ENCODE data around the gene DYNC1LI1.

Gene DYNC1LI1

DNA sequence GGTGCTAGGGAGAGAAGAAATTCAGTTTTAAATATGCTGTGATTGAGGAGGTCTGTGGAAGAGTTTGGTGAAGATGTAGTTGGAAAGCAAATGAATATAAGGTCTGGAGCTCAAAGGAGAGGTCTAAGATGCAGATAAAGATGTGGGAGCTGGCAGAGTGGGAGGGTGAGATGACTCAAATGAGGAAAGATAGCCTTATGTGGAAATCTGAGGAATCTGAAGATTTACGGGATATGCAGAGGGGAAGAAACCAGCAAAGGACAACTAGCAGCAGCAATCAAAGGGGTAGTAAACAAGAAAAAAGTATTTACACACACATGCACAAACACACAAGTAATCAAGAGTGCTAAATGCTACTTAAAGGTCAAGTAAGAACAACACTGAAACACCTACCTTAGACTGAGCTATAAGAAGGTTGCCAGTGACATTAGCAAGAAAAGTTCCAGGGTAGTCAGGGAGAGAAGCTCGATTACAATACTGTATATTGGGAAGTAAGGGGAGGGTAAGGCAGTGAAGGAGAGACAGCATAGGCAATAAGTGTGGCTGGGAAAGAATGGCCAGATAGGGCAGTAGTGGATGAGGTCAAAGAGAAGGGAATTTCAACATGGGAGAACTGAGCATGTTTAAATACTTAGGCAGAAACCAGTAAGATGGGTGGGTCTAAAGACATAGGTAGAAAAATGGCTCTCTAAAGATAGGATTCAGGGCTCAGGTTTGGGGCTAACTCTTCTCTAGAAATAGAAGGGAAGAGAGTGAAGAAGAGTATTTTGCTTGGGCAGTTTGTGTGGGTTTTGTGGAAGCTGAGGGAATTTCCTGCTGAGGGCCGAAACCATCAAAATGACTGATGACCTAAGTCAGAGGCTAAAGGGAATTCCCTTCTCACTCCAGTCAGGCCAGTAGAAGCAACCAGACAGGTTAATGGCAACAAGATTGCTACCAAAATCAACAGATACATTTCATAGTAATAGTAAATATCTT, 76.9 kb downstream of the DYNC1LI1 start:
- DNase-seq: no peak

DNA sequence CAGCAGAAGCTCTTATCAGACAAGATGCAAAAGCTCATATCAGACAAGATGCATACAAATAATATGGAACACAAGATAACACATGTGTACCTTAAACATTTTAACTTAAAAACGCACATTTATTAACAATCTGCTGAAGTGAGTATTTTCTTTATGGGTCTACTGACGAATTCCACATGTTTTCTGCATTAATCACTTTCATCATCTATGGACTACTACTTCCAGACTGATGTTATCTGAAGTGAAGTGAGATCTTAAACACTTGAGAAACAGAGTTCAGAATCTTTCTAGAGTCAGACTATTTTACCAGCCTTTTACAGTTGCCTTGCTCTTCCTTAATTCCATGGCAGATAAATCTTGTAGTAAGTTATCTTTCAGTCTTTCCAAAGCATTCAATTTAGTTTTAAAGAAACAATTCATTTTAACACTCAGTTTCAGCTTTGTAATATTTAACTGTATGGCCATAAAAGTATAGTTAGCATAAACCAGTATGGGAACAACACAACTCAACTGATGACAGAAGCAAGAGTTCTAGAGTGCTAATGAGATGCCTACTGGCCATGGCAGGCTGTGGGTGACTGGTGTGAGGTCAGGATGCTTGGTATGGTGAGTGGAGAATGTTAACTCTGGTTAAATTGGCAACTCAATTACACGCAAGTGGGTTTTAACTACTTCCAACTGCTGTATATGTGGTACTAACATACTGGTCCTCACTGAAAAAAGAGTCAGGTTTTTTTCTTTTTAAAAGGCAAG, 77.8 kb downstream of the DYNC1LI1 start:
- no peak for DNase-seq

DNA sequence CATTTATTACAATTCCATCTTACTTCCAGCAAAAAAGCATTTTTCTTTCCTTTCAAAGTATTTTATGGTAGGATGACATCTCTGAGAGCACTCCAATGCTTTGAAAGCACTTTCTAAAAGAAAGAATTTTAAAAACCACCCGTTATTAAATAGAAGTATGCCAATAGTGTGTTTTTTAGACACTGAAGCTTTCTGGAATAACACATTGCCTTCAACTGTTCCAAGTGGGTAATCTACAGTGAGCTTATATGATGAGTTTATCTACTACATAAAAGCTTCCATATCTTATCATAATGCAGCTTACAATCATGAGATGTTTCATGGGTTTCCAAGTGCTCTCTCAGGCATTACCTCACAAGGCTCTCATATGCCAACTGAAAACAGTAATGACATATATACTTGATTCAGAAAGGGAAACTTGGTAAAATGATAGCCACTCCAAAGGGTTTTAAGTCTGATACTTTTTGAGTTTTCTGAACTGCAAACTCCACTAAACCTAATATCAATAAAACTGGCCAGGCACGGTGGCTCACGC, 82.1 kb downstream of the DYNC1LI1 start:
- no peak for DNase-seq

DNA sequence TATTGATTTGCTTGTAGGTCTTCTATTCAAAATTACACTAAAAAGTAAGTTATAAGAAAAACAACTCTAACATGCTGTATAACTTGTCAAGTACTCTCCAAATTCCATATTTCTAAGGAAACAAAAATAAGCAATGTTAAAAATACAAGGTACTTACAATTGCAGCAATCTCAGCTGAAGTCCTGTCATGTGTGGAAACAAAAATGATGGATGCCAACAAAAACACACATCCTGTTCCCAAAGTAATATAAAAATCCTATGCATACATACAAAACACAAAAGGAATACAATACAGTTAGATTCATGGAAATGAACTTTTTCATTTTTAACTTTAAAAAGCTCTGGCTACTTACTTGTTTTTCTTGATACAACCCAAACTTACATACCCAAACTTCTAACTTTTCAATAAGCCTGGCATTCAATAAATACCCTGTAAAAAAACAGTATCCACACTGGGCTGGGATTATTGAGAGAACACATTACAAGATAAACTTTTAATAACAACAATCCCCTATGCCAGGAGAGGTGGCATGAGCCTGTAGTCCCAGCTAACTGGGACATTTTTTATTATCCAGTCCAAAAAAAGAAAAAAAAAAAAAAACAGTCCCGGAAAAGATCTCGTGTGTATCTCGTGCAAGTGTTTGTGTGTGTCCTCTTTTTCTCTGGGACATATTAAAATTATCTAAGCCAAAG, 82.7 kb downstream of the DYNC1LI1 start:
- no peak for DNase-seq

DNA sequence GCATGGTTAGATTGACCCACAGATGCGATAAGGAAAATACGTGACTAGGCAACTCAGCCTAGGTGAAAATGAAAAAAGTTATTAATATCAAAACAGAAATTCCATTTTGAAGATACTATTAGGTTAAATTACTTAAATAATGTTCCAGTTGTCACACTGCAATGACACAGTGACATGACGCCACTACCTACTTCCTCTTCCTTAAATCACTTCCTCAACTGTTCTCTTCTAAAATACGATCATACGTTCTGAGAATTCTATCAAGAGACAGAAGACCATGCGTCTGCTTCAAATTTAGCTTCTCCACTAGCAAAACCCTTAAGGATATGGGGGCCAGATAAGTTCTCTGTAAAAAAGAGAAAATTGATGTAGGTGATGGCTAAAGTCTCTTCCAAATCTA, 86.2 kb downstream of the DYNC1LI1 start:
- no peak for DNase-seq

DNA sequence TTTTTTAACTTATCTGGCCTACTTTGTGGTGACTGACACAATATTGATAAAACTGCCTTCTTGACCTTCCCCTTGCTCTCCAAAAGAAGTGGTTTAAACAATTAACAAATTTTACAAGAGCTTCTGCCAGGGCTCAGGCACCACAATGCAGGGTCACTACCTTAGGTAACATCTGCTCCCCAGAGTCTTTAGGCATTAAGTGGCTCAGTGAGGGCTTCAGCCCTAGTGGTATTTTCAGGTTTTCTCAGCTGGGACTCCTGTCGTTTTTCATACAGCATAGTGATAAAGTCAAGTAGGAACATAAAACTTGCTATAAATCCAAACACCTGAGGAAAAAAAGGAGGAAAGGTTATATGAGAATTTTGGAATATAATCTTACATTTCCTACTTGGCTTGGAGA, 86.9 kb downstream of the DYNC1LI1 start:
- no peak for DNase-seq

DNA sequence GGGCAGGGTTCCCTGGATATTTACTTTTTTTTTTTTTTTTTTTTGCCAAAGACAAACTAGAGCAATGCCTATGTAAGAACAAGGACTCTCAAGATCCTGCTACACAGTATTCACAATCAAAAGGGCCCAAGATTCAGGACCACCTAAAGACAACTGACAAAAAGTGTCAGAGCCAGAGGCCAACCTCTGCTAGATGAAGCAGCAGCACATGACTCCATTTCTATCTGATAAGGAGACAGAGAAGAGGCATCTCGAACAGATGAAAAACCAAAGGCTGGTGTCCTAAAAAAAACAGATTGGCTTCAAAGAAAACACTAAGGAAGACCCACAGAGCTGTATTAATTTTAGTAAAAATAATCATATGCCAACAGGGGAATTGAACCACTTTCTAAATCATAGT, 88.0 kb downstream of the DYNC1LI1 start:
- no peak for DNase-seq

DNA sequence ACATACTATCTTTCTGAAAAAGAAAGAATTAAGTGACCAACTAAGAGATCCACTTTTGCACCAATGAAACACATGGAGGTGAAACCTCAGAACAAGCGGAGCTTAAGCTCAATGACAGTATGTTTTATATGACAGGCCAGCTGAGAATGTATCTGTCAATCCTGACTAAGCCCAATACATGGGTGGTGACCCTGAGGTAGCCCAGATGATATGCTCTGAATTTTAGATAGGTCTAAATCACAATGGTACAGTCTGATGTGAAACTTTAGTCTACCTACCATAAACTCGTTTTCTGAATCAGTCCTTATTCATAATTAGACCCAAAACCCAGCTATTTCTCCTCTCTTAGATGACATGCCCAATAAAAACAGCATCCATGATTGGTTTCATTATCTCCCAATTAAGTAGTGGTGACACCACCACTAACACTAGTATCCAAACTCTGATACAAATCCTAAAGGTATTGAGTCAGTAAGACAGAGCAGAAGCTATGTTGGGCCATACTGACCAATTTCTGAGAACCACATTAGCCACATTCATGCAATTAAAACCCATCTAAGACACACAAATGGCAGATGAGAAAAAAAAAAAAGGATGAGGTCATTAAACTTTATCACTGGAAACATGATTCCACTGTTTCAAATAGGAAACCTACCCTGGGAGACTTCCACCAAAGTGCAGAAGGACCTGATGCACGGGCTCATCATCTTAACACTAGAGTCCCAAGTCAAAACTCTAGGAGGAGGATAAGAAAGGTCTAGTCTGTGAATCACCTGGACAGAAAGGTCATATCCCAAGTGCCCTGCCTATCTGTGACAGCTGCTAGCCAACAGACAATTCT, 88.6 kb downstream of the DYNC1LI1 start:
- no peak for DNase-seq

DNA sequence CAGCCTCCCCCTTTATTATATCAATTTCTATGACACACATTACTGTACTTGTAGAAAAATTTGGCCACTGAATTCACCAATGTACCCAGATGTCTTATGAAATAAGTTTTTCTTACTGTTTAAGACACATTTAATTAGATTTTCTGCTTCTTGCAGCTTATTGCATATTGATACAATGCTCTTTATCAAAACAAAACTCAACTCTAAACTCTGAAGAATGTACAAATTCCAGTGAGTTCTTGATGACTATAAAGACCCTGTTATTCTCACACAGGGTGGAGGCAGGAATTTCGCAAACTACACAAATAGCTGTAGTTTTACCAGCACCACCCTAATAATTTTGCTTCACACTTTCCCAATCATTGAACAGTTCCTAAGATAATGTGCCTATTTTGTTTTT, 90.1 kb downstream of the DYNC1LI1 start:
- DNase-seq: no peak
